LNCaP clone FGC (cell line): ENCODE data around the gene EMC1.
"Not testable (repeated sequence)": the region's sequence is repeated elsewhere in the genome, so short reads cannot be mapped to it uniquely, and the experiment has no call there.

Experiments used
- DNase-seq: peaks from one replicate; pipeline ENCODE4 v3.0.0-alpha.2; 2011; ENCODE audit warnings: low read depth
- H3K4me3 ChIP-seq: 2 replicates; pipeline ENCODE4 v1.5.1; 2011; ENCODE audit warnings: mild to moderate bottlenecking, low read depth, low read length, control low read depth
- CTCF ChIP-seq: IDR thresholded peaks from 2 replicates; pipeline ENCODE4 v1.5.1; 2012; ENCODE audit warnings: mild to moderate bottlenecking; ENCODE audit not compliant: control insufficient read depth, insufficient read depth; ENCODE audit errors: extremely low read depth

The EMC1 gene

GRCh38 chr1:19284881-19285280 lies 33.6 kb upstream of the EMC1 start:
- no peak for DNase-seq
- no peak for TF ChIP-seq CTCF
- no peak overlapping the region for H3K4me3 ChIP-seq

GRCh38 chr1:19283891-19284290 lies 32.6 kb upstream of the EMC1 start:
- no peak for DNase-seq

GRCh38 chr1:19274636-19275035 lies 23.3 kb upstream of the EMC1 start:
- no peak for DNase-seq
- no peak overlapping the region for H3K4me3 ChIP-seq
- TF ChIP-seq CTCF = no peak

More at GRCh38 chr1:19283891-19284290, 32.6 kb upstream of the EMC1 start:
- H3K4me3 ChIP-seq = no peak overlapping the region
- no peak for TF ChIP-seq CTCF

- not testable (repeated sequence) for H3K4me3 ChIP-seq, DNase-seq
Observed at GRCh38 chr1:19273844-19274531, 22.7 kb upstream of the EMC1 start.

- no peak for DNase-seq
- no peak for TF ChIP-seq CTCF
- no peak overlapping the region for H3K4me3 ChIP-seq
Observed at GRCh38 chr1:19273106-19273843, 22.0 kb upstream of the EMC1 start.

GRCh38 chr1:19272064-19272463 lies 20.7 kb upstream of the EMC1 start:
- TF ChIP-seq CTCF = no peak
- H3K4me3 ChIP-seq = no peak overlapping the region
- no peak for DNase-seq

- not testable (repeated sequence) for H3K4me3 ChIP-seq
Observed at GRCh38 chr1:19270343-19270730, 19.0 kb upstream of the EMC1 start.

More at GRCh38 chr1:19270343-19270730, 19.0 kb upstream of the EMC1 start:
- not testable (repeated sequence) for DNase-seq
